Activated CD4-positive, alpha-beta T cell treated with anti-CD3 and anti-CD28 coated beads for 24 hours (primary cell): ENCODE results near the gene EFNA2.
A peak's percentile ranks its signal among the peaks of the same experiment; 100 is the strongest.
"Not testable (repeated sequence)": the region's sequence is repeated elsewhere in the genome, so short reads cannot be mapped to it uniquely, and the experiment has no call there.

Experiments
- DNase-seq, 2 donors: peaks; one replicate each; pipeline ENCODE4 v3.0.0-alpha.2; 2020; ENCODE audit warnings: low read depth in 2 of 2

The EFNA2 gene

DNA sequence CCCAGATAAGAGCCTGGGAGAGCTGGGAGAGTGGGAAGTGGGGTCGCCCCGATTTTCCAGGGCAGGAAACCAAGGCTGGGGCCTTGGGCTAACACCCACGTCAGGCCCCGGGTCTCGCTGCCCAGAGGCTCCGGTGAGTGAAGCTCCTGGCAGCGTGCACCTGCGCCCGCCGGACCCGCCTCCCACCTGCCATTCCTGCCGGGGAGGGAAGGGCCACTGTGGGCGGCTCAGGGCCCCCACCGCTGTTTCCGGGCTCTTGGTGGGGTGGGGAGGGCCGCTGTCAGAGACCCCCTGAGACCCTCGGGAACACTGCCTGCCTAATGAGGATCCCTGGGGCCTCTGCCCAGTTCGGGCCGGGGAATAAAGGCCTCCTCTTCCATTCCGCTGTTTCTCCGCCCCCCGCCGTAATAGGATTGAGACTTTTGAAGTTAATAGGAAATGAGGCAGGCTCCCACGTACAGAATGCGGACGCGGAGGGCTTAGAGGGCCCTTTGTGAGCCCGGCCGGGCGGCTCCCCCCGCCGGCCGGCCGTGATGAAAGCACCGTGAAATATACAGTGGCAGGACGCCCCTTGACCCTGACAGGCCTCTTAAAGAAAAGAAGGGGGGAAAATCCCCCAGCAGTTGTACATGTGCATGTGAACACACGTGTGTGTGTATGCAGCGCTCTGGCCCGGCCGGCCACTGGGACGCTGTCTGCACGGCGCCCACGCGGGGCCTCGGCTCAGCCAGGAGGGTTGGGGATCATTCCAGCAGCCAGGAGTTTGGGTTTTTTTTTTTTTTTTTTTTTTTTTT, 33.2 kb downstream of the EFNA2 start:
- DNase-seq = no peak

DNA sequence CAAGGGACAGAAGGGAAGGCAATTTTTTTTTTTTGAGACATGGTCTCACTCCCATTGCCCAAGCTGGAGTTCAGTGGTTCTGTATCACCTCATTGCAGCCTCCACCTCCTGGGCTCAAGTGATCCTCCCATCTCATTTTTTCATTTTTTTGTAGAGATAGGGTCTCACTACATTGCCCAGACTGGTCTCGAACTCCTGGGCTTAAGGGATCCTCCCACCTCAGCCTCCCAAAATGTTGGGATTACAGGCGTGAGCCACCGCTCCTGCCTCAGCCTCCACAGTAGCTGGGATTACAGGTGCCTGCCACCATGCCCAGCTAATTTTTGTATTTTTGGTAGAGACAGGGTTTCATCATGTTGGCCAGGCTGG, 34.6 kb downstream of the EFNA2 start:
- not testable (repeated sequence) for DNase-seq

GRCh38 chr19:1321539-1321938, 35.9 kb downstream of the EFNA2 start:
- DNase-seq = no peak

GRCh38 chr19:1322198-1322981, 36.7 kb downstream of the EFNA2 start:
- no peak for DNase-seq

- no peak for DNase-seq
Observed at GRCh38 chr19:1324249-1324805, 38.7 kb downstream of the EFNA2 start.

GRCh38 chr19:1324806-1325567, 39.3 kb downstream of the EFNA2 start:
- DNase-seq = peak in 1 of 2 donors; percentile 15

DNA sequence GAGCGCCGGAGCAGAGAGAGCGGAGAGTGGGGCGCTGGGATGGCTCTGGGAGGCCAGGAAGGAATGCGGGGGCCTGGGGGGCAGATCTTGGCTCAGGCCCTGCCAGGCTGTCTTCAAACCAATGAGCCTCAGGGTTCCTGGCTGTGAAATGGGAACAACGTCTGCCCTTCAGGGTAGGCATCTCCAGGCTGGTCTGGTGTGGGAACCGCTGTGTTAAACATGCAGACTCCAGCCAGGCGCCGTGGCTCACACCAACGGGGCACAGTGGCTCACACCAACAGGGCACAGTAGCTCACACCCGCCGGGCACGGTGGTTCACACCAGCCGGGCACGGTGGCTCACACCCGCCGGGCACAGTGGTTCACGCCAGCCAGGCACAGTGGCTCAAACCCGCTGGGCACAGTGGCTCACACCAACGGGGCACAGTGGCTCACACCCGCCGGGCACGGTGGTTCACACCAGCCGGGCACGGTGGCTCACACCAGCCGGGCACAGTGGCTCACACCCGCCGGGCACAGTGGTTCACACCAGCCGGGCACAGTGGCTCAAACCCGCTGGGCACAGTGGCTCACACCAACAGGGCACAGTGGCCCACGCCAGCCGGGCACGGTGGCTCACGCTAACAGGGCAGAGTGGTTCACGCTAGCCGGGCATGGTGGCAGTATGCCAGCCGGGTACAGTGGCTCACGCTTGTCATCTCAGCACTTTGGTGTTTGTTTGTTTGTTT, 40.1 kb downstream of the EFNA2 start:
- no peak for DNase-seq

DNA sequence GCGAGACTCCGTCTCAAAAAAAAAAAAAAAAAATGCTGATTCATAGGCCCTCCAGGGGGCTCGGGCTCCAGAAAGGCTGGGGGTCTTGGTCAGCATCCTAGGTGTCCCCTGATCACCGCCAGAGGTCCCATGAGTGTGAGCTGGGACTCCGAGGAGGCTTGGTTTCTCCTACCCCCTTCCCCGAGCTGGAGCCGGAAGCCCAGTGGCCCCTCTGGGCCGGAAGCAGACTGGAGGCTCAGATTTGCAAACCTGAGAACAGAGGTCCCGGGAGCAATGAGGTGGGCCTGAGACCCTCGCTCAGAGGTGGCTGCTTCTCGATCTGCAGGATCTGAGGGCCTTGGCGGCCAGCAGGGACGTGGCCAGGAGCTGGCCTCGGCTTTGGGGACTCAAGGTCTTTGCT, 41.5 kb downstream of the EFNA2 start:
- DNase-seq = no peak

- DNase-seq = not testable (repeated sequence)
Observed at GRCh38 chr19:1332208-1332607, 46.5 kb downstream of the EFNA2 start.

GRCh38 chr19:1336079-1336684, 50.5 kb downstream of the EFNA2 start:
- no peak for DNase-seq

DNA sequence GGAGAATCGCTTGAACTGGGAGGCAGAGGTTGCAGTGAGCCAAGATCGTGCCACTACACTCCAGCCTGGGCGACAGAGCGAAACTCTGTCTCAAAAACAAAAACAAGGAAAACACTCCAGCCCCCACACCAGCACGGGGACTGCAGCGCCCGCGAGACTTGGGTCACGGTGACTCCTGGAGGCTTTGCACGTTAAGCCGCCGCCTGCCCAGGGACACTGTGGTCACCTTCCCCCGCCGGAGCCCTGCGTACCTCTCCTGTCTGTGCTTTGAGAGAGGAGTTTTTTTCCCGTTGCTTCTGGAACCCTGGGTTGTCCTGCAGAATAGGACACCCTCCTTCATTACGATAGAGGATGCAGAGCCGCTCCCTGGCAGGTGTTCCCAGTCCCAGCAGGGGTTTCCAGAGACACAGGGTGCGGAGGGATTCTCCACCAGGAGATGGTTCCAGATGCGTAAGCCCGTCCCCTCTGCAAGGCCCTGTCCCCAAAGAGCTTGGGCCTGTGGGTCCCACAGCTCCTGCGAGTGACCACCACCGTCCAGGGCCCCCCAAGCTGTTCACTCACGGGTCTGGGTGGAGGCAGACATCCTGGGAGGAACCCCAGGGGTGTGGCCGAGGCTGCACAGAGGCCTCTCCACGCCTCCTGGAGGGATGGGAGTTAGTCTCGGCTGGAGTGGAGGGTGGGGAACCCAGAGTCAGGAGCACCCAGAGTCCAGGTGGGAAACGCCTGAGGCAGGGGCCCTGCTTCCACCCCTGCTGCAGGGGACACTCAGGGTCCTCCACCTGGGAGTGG, 55.2 kb downstream of the EFNA2 start:
- DNase-seq = no peak

- DNase-seq = no peak
Observed at GRCh38 chr19:1343041-1343440, 57.4 kb downstream of the EFNA2 start.

DNA sequence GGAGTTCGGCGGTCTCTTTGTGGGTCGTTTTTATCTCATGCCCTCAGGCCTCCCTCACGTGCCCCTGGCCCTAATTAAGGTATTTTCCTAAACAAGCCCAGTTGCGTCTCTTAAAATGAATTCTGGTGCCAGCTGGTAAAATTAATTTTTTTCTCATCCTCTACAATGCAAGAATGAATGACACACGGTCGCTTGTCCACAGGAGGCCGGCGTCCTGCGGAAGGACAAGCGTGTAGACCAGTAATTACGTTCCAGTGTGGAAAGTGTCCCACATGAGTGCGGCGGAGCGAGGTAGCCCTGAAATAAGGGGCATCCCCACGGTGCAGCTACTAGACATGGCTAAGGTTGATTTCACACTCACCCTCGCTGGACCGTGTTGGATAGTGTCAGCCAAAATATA, 63.5 kb downstream of the EFNA2 start:
- no peak for DNase-seq

DNA sequence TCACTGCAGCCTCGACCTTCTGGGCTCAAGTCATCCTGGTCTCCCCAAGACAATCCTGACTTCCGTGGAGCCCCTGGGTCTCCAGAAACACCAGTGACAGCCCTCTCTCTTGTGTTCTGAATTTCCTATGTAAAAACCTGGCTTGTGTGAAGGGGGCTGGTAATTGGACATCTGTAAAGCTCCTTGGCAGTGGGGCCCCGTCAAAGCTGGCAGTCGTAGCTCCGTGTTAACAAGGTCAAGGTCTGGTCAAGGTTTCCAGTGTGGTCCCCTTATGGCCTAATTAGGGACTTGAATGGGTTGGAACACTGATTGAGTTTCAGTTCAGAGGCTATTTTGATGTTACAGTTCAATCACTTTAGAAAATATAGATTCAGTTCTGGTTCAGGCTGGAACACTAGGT, 65.2 kb downstream of the EFNA2 start:
- no peak for DNase-seq
